ENCODE data around the gene NFE2L3.
A peak's percentile ranks its signal among the peaks of the same experiment; 100 is the strongest.

Gene NFE2L3

GRCh38 chr7:26155531-26156375 lies 3.8 kb downstream of the NFE2L3 start:
- Mint-ChIP-seq H3K27ac (peak overlapping the region in 2 of 3 experiments; percentile 21 to 59), H3K36me3 (ENCODE audit: low read depth) (no peaks in the 10 kb centered on the region), H3K4me3 (peak overlapping the region; percentile 41 to 55 (median 42)), H3K4me1 (peaks cover 30% of the 10 kb centered on the region), H3K27me3 (ENCODE audit: low read depth) (peaks cover 65% of the 10 kb centered on the region), H3K9me3 (no peaks in the 10 kb centered on the region)
- no peak for TF ChIP-seq CTCF (IDR thresholded peaks at IDR 0.05; ENCODE audit: unreplicated experiment in 3 of 3)

GRCh38 chr7:26156451-26157420 lies 4.7 kb downstream of the NFE2L3 start:
- no peak for TF ChIP-seq CTCF (IDR thresholded peaks at IDR 0.05; ENCODE audit: unreplicated experiment in 3 of 3)
- H3K9me3 Mint-ChIP-seq, result no peaks in the 10 kb centered on the region
- H3K36me3 Mint-ChIP-seq (ENCODE audit: low read depth), result no peaks in the 10 kb centered on the region
- no peak overlapping the region for H3K4me3 Mint-ChIP-seq
- H3K27ac Mint-ChIP-seq, result peak overlapping the region in 2 of 3 experiments; percentile 21 to 59
- H3K4me1 Mint-ChIP-seq, result peaks cover 25% of the 10 kb centered on the region
- H3K27me3 Mint-ChIP-seq (ENCODE audit: low read depth), result peaks cover 56% of the 10 kb centered on the region

- Mint-ChIP-seq H3K9me3 (no peaks in the 10 kb centered on the region), H3K27me3 (ENCODE audit: low read depth) (peaks cover 53% of the 10 kb centered on the region), H3K4me3 (no peak overlapping the region), H3K36me3 (ENCODE audit: low read depth) (no peaks in the 10 kb centered on the region), H3K4me1 (peaks cover 25% of the 10 kb centered on the region), H3K27ac (peak overlapping the region in 1 of 3 experiments; percentile 17)
- TF ChIP-seq CTCF (IDR thresholded peaks at IDR 0.05; ENCODE audit: unreplicated experiment in 3 of 3), result no peak
Observed at GRCh38 chr7:26157520-26158105, 5.6 kb downstream of the NFE2L3 start.

GRCh38 chr7:26159243-26159642 lies 7.2 kb downstream of the NFE2L3 start:
- H3K9me3 Mint-ChIP-seq, result no peaks in the 10 kb centered on the region
- peaks cover 17% of the 10 kb centered on the region for H3K4me1 Mint-ChIP-seq
- no peak overlapping the region for H3K4me3 Mint-ChIP-seq
- peak overlapping the region in 2 of 3 experiments; percentile 21 to 67 for H3K27ac Mint-ChIP-seq
- TF ChIP-seq CTCF (IDR thresholded peaks at IDR 0.05; ENCODE audit: unreplicated experiment in 3 of 3), result no peak
- H3K27me3 Mint-ChIP-seq (ENCODE audit: low read depth), result peaks cover 39% of the 10 kb centered on the region
- H3K36me3 Mint-ChIP-seq (ENCODE audit: low read depth), result no peaks in the 10 kb centered on the region

GRCh38 chr7:26160896-26161295 lies 8.9 kb downstream of the NFE2L3 start:
- Mint-ChIP-seq H3K9me3 (no peaks in the 10 kb centered on the region), H3K27me3 (ENCODE audit: low read depth) (peaks cover 22% of the 10 kb centered on the region), H3K36me3 (ENCODE audit: low read depth) (no peaks in the 10 kb centered on the region), H3K4me1 (peaks cover 13% of the 10 kb centered on the region), H3K27ac (no peak overlapping the region), H3K4me3 (no peak overlapping the region)
- TF ChIP-seq CTCF (IDR thresholded peaks at IDR 0.05; ENCODE audit: unreplicated experiment in 3 of 3), result no peak
